ENCODE measurements around the gene VPS8. TPM values are rescaled to one million over a fixed set of nuclear protein-coding genes. Genes with fewer than 3 reads are reported as not detected.
"Not testable (repeated sequence)": the region's sequence is repeated elsewhere in the genome, so short reads cannot be mapped to it uniquely, and the experiment has no call there.

VPS8 gene
- total and polyA plus RNA-seq, 3 experiments from 2014 or later, result 19.6 to 30.2 (median 22.3) TPM

- ChIA-PET POLR2A (no interaction called here), CTCF (no interaction called here)
- Histone ChIP-seq H3K27ac (ENCODE audit: low read depth, low read length) (no peak overlapping the region), H3K4me1 (ENCODE audit: insufficient read depth, low read length) (no peaks in the 10 kb centered on the region), H3K36me3 (ENCODE audit: insufficient read depth, low read length) (peaks cover 6% of the 10 kb centered on the region), H3K4me3 (ENCODE audit: low read length) (no peak overlapping the region), H3K9me3 (ENCODE audit: low read length) (no peaks in the 10 kb centered on the region), H3K27me3 (ENCODE audit: insufficient read depth, low read length, poor library complexity, severe bottlenecking) (no peaks in the 10 kb centered on the region)
- Mint-ChIP-seq H3K27me3 (peaks cover 0 to 4% of the 10 kb centered on the region in 2 donors), H3K4me3 (no peak overlapping the region), H3K4me1 (no peaks in the 10 kb centered on the region), H3K9me3 (no peaks in the 10 kb centered on the region), H3K36me3 (peaks cover 7 to 70% (median 31%) of the 10 kb centered on the region in 3 donors), H3K27ac (no peak overlapping the region)
- no peak for DNase-seq
Observed at GRCh38 chr3:184944241-184944640, 132.3 kb downstream of the VPS8 start.

GRCh38 chr3:184945886-184946625 lies 134.1 kb downstream of the VPS8 start:
- H3K27me3 Mint-ChIP-seq, result peaks cover 0 to 3% of the 10 kb centered on the region in 2 donors
- CTCF ChIA-PET, result no interaction called here
- H3K36me3 Mint-ChIP-seq, result peaks cover 4 to 68% (median 27%) of the 10 kb centered on the region in 3 donors
- POLR2A ChIA-PET, result no interaction called here
- Histone ChIP-seq H3K9me3 (ENCODE audit: low read length) (no peaks in the 10 kb centered on the region), H3K4me3 (ENCODE audit: low read length) (no peak overlapping the region), H3K27ac (ENCODE audit: low read depth, low read length) (no peak overlapping the region), H3K36me3 (ENCODE audit: insufficient read depth, low read length) (peaks cover 6% of the 10 kb centered on the region), H3K4me1 (ENCODE audit: insufficient read depth, low read length) (no peaks in the 10 kb centered on the region), H3K27me3 (ENCODE audit: insufficient read depth, low read length, poor library complexity, severe bottlenecking) (no peaks in the 10 kb centered on the region)
- H3K4me3 Mint-ChIP-seq, result no peak overlapping the region
- no peaks in the 10 kb centered on the region for H3K4me1 Mint-ChIP-seq
- no peak for DNase-seq
- H3K9me3 Mint-ChIP-seq, result no peaks in the 10 kb centered on the region
- H3K27ac Mint-ChIP-seq, result peak overlapping the region in 2 of 8 donors; percentile 7 to 8

GRCh38 chr3:184946917-184947316 lies 135.0 kb downstream of the VPS8 start:
- Histone ChIP-seq H3K36me3 (ENCODE audit: insufficient read depth, low read length) (peaks cover 6% of the 10 kb centered on the region), H3K27ac (ENCODE audit: low read depth, low read length) (no peak overlapping the region), H3K9me3 (ENCODE audit: low read length) (no peaks in the 10 kb centered on the region), H3K27me3 (ENCODE audit: insufficient read depth, low read length, poor library complexity, severe bottlenecking) (no peaks in the 10 kb centered on the region), H3K4me1 (ENCODE audit: insufficient read depth, low read length) (no peaks in the 10 kb centered on the region), H3K4me3 (ENCODE audit: low read length) (no peak overlapping the region)
- H3K4me1 Mint-ChIP-seq, result no peaks in the 10 kb centered on the region
- peaks cover 4 to 71% (median 27%) of the 10 kb centered on the region in 3 donors for H3K36me3 Mint-ChIP-seq
- H3K4me3 Mint-ChIP-seq, result no peak overlapping the region
- no peaks in the 10 kb centered on the region for H3K27me3 Mint-ChIP-seq
- DNase-seq, result no peak
- H3K9me3 Mint-ChIP-seq, result no peaks in the 10 kb centered on the region
- ChIA-PET CTCF (no interaction called here), POLR2A (no interaction called here)
- H3K27ac Mint-ChIP-seq, result peak overlapping the region in 1 of 8 donors; percentile 73

GRCh38 chr3:184949251-184949965 lies 137.4 kb downstream of the VPS8 start:
- CTCF ChIA-PET, result interaction anchor here (1.7 kb wide), 1 partner anchor 12 kb away, joined by 3 read pairs; no protein-coding TSS in a partner anchor
- Mint-ChIP-seq H3K4me1 (no peaks in the 10 kb centered on the region), H3K36me3 (peaks cover 4 to 66% (median 22%) of the 10 kb centered on the region in 3 donors), H3K9me3 (no peaks in the 10 kb centered on the region), H3K27ac (peak overlapping the region in 1 of 8 donors; percentile 24), H3K4me3 (no peak overlapping the region), H3K27me3 (no peaks in the 10 kb centered on the region)
- H3K9me3 ChIP-seq (ENCODE audit: low read length), result no peaks in the 10 kb centered on the region
- no peak for DNase-seq
- H3K27ac ChIP-seq (ENCODE audit: low read depth, low read length), result no peak overlapping the region
- no peaks in the 10 kb centered on the region for H3K27me3 ChIP-seq (ENCODE audit: insufficient read depth, low read length, poor library complexity, severe bottlenecking)
- H3K4me3 ChIP-seq (ENCODE audit: low read length), result no peak overlapping the region
- POLR2A ChIA-PET, result no interaction called here
- no peaks in the 10 kb centered on the region for H3K4me1 ChIP-seq (ENCODE audit: insufficient read depth, low read length)
- H3K36me3 ChIP-seq (ENCODE audit: insufficient read depth, low read length), result no peaks in the 10 kb centered on the region

- H3K27me3 ChIP-seq (ENCODE audit: insufficient read depth, low read length, poor library complexity, severe bottlenecking); H3K9me3 Mint-ChIP-seq; H3K4me3 Mint-ChIP-seq; H3K4me1 Mint-ChIP-seq; DNase-seq; H3K4me3 ChIP-seq (ENCODE audit: low read length); H3K27me3 Mint-ChIP-seq; H3K36me3 ChIP-seq (ENCODE audit: insufficient read depth, low read length); H3K4me1 ChIP-seq (ENCODE audit: insufficient read depth, low read length); H3K27ac ChIP-seq (ENCODE audit: low read depth, low read length); H3K9me3 ChIP-seq (ENCODE audit: low read length); CTCF ChIA-PET; POLR2A ChIA-PET: not testable (repeated sequence)
- H3K36me3 Mint-ChIP-seq, result peaks cover 4 to 63% (median 21%) of the 10 kb centered on the region in 3 donors
- H3K27ac Mint-ChIP-seq, result peak overlapping the region in 1 of 8 donors; percentile 52
Observed at GRCh38 chr3:184950816-184951215, 138.8 kb downstream of the VPS8 start.

- DNase-seq, result no peak
- H3K4me1 ChIP-seq (ENCODE audit: insufficient read depth, low read length), result no peaks in the 10 kb centered on the region
- no peaks in the 10 kb centered on the region for H3K9me3 ChIP-seq (ENCODE audit: low read length)
- Mint-ChIP-seq H3K9me3 (no peaks in the 10 kb centered on the region), H3K27me3 (no peaks in the 10 kb centered on the region), H3K27ac (peak overlapping the region in 1 of 8 donors; percentile 16), H3K4me3 (no peak overlapping the region), H3K4me1 (no peaks in the 10 kb centered on the region), H3K36me3 (peaks cover 0 to 63% (median 20%) of the 10 kb centered on the region in 3 donors)
- peaks cover 6% of the 10 kb centered on the region for H3K36me3 ChIP-seq (ENCODE audit: insufficient read depth, low read length)
- no peaks in the 10 kb centered on the region for H3K27me3 ChIP-seq (ENCODE audit: insufficient read depth, low read length, poor library complexity, severe bottlenecking)
- POLR2A ChIA-PET, result no interaction called here
- CTCF ChIA-PET, result no interaction called here
- H3K4me3 ChIP-seq (ENCODE audit: low read length), result no peak overlapping the region
- no peak overlapping the region for H3K27ac ChIP-seq (ENCODE audit: low read depth, low read length)
Observed at GRCh38 chr3:184952671-184953070, 140.7 kb downstream of the VPS8 start.

- no peaks in the 10 kb centered on the region for H3K9me3 Mint-ChIP-seq
- no peak for DNase-seq
- peak overlapping the region in 1 of 8 donors; percentile 43 for H3K27ac Mint-ChIP-seq
- H3K9me3 ChIP-seq (ENCODE audit: low read length), result no peaks in the 10 kb centered on the region
- peaks cover 5 to 67% (median 24%) of the 10 kb centered on the region in 3 donors for H3K36me3 Mint-ChIP-seq
- H3K27me3 ChIP-seq (ENCODE audit: insufficient read depth, low read length, poor library complexity, severe bottlenecking), result no peaks in the 10 kb centered on the region
- no peak overlapping the region for H3K4me3 ChIP-seq (ENCODE audit: low read length)
- H3K4me3 Mint-ChIP-seq, result no peak overlapping the region
- no peaks in the 10 kb centered on the region for H3K27me3 Mint-ChIP-seq
- H3K36me3 ChIP-seq (ENCODE audit: insufficient read depth, low read length), result peaks cover 13% of the 10 kb centered on the region
- H3K4me1 Mint-ChIP-seq, result no peaks in the 10 kb centered on the region
- ChIA-PET POLR2A (no interaction called here), CTCF (no interaction called here)
- H3K4me1 ChIP-seq (ENCODE audit: insufficient read depth, low read length), result no peaks in the 10 kb centered on the region
- no peak overlapping the region for H3K27ac ChIP-seq (ENCODE audit: low read depth, low read length)
Observed at GRCh38 chr3:184953401-184953800, 141.4 kb downstream of the VPS8 start.

GRCh38 chr3:184954251-184954650 lies 142.3 kb downstream of the VPS8 start:
- H3K4me1 Mint-ChIP-seq, result no peaks in the 10 kb centered on the region
- H3K27ac Mint-ChIP-seq, result no peak overlapping the region
- no peak overlapping the region for H3K4me3 Mint-ChIP-seq
- ChIA-PET POLR2A (no interaction called here), CTCF (no interaction called here)
- H3K9me3 Mint-ChIP-seq, result no peaks in the 10 kb centered on the region
- H3K27me3 ChIP-seq (ENCODE audit: insufficient read depth, low read length, poor library complexity, severe bottlenecking), result no peaks in the 10 kb centered on the region
- DNase-seq, result no peak
- H3K9me3 ChIP-seq (ENCODE audit: low read length), result no peaks in the 10 kb centered on the region
- no peaks in the 10 kb centered on the region for H3K27me3 Mint-ChIP-seq
- no peak overlapping the region for H3K27ac ChIP-seq (ENCODE audit: low read depth, low read length)
- peaks cover 14% of the 10 kb centered on the region for H3K36me3 ChIP-seq (ENCODE audit: insufficient read depth, low read length)
- H3K4me3 ChIP-seq (ENCODE audit: low read length), result no peak overlapping the region
- peaks cover 6 to 73% (median 26%) of the 10 kb centered on the region in 3 donors for H3K36me3 Mint-ChIP-seq
- no peaks in the 10 kb centered on the region for H3K4me1 ChIP-seq (ENCODE audit: insufficient read depth, low read length)

Data from CD8-positive, alpha-beta memory T cell (primary cell).